HEK293 (cell line): ENCODE results near the gene SEMA4D.

Source experiments
- HOXA7 ChIP-seq: sonication (generic); formaldehyde crosslinking; IDR thresholded peaks from 2 replicates; pipeline ENCODE4 v1.8.1; 2022; ENCODE audit warnings: missing genetic modification reagents, borderline replicate concordance
- REPIN1 ChIP-seq: fragments of 450-650 bp; formaldehyde crosslinking; IDR thresholded peaks from 2 replicates; pipeline ENCODE4 v1.5.1; 2017; ENCODE audit warnings: missing biosample characterization, missing genetic modification characterization, low read depth
- ZEB2 ChIP-seq: fragments of 450-650 bp; formaldehyde crosslinking; IDR thresholded peaks from 2 replicates; pipeline ENCODE4 v1.5.1; 2016; ENCODE audit warnings: missing biosample characterization, missing genetic modification characterization
- ZNF571 ChIP-seq: fragments of 450-650 bp; formaldehyde crosslinking; IDR thresholded peaks from 2 replicates; pipeline ENCODE4 v1.5.0; 2017; ENCODE audit warnings: missing biosample characterization, missing genetic modification characterization
- TF ChIP-seq, protein P1 (sequence below): fragments of 450-650 bp; formaldehyde crosslinking; IDR thresholded peaks from 2 replicates; pipeline ENCODE4 v1.5.1; 2016; ENCODE audit warnings: missing biosample characterization, missing genetic modification characterization
- TF ChIP-seq, protein P2 (sequence below): fragments of 450-650 bp; formaldehyde crosslinking; IDR thresholded peaks from 2 replicates; pipeline ENCODE4 v1.5.1; 2016; ENCODE audit warnings: missing biosample characterization, missing genetic modification characterization
- TF ChIP-seq, protein P3 (sequence below): fragments of 450-650 bp; formaldehyde crosslinking; IDR thresholded peaks from 2 replicates; pipeline ENCODE4 v1.5.1; 2016; ENCODE audit warnings: missing biosample characterization, missing genetic modification characterization, low read depth

DNA sequence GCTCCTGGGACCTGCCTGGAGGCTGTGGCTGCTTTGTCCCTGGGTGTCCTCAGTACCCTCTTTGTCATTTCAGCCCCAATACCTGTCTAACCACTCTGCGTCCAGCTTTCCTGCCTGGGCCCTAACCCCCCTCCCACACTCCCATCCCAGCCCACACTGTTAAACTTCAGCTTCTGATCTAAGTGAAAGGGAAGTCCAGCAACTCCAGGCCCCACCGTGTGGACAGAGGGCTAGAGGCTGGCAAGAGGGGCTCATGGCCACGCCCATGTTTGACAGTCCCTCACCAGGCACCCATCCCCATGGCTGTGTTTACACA lies 56.3 kb downstream of the SEMA4D start:
- TF ChIP-seq, protein P1, sequence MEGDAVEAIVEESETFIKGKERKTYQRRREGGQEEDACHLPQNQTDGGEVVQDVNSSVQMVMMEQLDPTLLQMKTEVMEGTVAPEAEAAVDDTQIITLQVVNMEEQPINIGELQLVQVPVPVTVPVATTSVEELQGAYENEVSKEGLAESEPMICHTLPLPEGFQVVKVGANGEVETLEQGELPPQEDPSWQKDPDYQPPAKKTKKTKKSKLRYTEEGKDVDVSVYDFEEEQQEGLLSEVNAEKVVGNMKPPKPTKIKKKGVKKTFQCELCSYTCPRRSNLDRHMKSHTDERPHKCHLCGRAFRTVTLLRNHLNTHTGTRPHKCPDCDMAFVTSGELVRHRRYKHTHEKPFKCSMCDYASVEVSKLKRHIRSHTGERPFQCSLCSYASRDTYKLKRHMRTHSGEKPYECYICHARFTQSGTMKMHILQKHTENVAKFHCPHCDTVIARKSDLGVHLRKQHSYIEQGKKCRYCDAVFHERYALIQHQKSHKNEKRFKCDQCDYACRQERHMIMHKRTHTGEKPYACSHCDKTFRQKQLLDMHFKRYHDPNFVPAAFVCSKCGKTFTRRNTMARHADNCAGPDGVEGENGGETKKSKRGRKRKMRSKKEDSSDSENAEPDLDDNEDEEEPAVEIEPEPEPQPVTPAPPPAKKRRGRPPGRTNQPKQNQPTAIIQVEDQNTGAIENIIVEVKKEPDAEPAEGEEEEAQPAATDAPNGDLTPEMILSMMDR (tag by site-specific recombination): no peak
- TF ChIP-seq REPIN1 (no peak), HOXA7 (no peak), ZEB2 (no peak), ZNF571 (no peak)
- TF ChIP-seq, protein P2, sequence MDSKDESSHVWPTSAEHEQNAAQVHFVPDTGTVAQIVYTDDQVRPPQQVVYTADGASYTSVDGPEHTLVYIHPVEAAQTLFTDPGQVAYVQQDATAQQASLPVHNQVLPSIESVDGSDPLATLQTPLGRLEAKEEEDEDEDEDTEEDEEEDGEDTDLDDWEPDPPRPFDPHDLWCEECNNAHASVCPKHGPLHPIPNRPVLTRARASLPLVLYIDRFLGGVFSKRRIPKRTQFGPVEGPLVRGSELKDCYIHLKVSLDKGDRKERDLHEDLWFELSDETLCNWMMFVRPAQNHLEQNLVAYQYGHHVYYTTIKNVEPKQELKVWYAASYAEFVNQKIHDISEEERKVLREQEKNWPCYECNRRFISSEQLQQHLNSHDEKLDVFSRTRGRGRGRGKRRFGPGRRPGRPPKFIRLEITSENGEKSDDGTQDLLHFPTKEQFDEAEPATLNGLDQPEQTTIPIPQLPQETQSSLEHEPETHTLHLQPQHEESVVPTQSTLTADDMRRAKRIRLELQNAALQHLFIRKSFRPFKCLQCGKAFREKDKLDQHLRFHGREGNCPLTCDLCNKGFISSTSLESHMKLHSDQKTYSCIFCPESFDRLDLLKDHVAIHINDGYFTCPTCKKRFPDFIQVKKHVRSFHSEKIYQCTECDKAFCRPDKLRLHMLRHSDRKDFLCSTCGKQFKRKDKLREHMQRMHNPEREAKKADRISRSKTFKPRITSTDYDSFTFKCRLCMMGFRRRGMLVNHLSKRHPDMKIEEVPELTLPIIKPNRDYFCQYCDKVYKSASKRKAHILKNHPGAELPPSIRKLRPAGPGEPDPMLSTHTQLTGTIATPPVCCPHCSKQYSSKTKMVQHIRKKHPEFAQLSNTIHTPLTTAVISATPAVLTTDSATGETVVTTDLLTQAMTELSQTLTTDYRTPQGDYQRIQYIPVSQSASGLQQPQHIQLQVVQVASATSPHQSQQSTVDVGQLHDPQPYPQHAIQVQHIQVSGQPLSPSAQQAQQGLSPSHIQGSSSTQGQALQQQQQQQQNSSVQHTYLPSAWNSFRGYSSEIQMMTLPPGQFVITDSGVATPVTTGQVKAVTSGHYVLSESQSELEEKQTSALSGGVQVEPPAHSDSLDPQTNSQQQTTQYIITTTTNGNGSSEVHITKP (tag by site-specific recombination): no peak
- TF ChIP-seq, protein P3, sequence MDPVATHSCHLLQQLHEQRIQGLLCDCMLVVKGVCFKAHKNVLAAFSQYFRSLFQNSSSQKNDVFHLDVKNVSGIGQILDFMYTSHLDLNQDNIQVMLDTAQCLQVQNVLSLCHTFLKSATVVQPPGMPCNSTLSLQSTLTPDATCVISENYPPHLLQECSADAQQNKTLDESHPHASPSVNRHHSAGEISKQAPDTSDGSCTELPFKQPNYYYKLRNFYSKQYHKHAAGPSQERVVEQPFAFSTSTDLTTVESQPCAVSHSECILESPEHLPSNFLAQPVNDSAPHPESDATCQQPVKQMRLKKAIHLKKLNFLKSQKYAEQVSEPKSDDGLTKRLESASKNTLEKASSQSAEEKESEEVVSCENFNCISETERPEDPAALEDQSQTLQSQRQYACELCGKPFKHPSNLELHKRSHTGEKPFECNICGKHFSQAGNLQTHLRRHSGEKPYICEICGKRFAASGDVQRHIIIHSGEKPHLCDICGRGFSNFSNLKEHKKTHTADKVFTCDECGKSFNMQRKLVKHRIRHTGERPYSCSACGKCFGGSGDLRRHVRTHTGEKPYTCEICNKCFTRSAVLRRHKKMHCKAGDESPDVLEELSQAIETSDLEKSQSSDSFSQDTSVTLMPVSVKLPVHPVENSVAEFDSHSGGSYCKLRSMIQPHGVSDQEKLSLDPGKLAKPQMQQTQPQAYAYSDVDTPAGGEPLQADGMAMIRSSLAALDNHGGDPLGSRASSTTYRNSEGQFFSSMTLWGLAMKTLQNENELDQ (tag by site-specific recombination): no peak
